GM19193 (cell line): ENCODE measurements around the gene TXNL4B.

Source experiments
- POLR2A ChIP-seq: IDR thresholded peaks from 4 replicates; pipeline ENCODE4 v1.6.1; 2011; ENCODE audit not compliant: insufficient read depth, insufficient read length; ENCODE audit errors: extremely low read depth

Gene TXNL4B

DNA sequence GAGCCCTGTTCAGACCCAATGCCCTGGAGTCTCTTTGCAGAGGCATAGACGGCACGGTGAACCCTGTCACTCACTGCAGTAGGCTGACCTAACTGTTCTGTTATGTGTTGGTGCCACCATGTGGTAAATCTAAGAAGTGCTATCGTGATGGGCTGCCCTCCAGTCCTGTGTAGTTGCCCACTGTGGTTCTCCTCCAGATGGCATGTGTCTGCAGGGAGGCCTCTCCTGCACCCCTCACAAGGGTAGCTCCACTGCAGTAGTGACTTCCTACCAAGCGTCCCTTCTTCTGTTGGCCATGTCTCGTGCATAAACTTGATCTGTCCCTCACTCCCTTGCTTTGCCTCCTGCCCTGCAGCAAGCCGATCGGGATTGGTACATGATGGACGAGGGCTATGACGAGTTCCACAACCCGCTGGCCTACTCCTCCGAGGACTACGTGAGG is 6.0 kb upstream of the TXNL4B start:
- no peak for TF ChIP-seq POLR2A

DNA sequence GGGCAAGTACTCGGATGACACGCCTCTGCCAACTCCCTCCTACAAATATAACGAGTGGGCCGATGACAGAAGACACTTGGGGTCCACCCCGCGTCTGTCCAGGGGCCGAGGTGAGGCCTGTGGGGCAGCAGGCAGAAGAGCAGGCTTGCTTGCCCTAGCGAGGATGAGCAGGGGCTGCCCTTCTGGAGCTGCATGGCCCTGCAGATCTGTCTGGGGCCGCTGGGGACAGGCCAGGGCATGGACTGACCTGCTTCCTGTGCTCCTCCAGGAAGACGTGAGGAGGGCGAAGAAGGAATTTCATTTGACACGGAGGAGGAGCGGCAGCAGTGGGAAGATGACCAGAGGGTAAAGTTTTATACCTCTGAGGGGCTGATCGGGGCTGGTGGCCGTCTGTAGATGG is 5.5 kb upstream of the TXNL4B start:
- no peak for TF ChIP-seq POLR2A

DNA sequence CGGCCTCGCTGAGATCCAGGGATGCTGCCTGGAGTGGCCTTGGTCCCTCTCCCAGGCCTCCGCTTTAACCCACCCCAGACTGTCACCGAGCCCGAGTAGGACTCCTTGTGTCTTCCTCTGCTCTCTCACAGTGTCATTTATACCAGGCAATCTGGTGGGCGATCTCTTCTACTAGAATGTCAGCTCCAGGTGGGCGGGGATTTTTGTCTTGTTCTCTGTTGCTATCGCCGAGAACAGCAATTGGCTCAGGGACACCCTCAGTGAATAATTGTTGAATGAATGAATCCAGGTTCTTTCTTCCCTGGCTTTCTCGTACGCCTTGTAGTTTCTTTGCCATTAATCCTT is 818 bp upstream of the TXNL4B start:
- no peak for TF ChIP-seq POLR2A

DNA sequence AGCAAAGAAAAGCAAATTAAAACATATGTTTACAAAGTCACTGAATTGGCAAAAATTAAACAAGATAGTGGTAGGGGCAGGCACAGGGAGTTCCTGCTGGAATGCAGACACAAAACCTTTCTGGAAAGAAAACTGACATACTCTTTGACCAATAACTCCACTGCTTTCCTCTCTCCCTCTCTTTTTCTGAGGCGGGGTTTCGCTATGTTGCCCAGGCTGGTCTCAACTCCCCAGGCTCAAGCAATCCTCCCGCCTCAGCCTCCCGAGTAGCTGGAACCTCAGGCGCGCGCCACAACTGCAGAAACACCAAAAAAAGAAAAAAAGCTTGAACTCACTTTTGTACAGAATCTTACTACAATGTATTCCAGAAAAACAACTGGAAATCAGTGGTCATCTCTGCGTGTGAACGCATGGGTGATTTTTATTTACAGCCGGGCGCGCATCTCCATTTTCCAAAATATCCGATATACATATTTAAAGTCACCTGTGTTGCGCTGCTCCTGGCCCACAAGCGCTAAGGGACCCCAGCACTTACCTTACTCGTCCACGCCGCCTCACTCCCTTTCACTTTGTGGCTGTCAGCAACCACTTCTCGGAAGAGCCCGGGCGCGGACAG is 480 bp downstream of the TXNL4B start:
- TF ChIP-seq POLR2A = no peak

DNA sequence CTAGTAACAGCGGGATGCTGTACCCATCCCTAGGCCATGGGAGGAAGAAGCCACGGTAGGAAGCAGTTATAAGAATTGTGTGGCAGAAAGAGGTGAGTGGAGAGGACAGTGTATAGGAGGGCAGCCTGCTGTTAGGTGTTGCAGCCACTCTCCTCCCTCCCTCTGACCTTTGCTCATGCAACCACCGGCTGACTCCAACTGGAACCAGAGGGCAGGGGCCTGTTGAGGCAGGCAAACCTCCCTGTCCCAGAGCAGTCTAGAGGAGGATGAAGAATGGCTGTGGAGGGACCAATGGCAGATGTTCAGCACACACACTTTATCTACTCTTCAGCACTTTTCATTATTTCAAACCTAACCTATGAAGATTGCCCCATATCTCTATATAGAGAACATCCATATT is 2.2 kb downstream of the TXNL4B start:
- no peak for TF ChIP-seq POLR2A

DNA sequence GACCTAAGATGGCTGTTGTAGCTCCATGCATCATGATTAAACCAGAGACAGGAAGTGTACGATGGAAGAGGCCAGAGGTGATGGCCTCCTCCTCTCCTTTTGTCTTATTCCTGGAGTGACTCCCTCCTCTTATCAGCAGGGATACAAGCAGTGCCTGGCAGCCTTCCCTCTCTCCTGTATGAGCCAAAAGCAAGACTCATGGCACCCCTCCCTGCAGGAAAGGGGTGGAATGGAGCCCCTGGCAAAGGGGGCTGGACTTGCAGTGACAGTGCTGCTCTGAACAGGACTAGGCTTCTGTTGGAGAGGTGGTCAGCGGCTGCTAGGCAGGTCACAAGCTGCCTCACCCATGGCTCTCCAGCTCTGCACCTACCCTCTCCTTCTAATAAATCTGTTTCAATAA is 8.4 kb downstream of the TXNL4B start:
- TF ChIP-seq POLR2A = no peak

DNA sequence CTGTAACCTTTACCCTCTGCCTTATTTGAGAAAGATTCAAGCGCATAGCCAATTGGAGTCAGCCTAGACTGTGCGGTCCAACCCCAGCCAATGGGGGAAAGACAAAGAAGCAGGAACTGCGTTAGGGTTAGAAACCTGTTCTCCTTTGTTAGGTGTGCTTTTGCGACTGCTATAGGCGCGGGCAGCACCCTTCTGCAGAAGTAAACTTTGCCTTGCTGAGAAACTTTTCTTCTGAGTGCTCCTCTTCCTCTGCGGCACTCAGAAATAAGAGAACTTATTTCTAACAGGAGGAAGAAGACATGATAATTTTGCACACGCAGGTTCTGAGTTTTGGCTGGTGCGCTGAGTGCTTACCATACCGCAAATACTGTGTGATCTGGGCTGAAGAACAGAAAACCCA is 9.0 kb downstream of the TXNL4B start:
- TF ChIP-seq POLR2A = no peak

DNA sequence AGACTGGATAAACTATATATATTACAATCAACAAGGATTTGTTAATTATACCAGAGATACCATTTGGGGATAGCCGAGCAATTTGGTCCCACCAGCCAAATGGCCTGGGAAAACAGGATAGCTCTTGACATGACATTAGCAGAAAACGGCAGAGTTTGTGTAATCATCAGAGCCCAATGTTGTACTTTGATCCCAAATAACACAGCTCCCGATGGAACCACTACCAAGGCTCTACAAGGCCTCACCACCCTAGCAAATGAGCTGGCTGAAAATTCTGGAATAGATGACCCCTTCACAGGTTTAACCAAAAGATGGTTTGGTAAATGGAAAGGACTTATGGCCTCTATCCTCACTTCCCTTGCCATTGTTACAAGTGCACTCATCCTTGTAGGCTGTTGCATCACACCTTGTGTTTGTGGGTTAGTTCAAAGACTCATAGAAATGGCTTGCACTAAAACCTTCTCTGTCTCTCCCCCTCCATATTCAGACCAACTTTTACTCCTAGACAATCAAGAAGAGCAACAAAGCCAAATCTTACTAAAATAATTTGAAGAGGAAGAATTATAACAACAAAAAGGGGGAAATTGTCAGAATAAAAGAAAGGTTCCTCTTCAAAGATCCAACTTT is 9.5 kb downstream of the TXNL4B start:
- TF ChIP-seq POLR2A = no peak

DNA sequence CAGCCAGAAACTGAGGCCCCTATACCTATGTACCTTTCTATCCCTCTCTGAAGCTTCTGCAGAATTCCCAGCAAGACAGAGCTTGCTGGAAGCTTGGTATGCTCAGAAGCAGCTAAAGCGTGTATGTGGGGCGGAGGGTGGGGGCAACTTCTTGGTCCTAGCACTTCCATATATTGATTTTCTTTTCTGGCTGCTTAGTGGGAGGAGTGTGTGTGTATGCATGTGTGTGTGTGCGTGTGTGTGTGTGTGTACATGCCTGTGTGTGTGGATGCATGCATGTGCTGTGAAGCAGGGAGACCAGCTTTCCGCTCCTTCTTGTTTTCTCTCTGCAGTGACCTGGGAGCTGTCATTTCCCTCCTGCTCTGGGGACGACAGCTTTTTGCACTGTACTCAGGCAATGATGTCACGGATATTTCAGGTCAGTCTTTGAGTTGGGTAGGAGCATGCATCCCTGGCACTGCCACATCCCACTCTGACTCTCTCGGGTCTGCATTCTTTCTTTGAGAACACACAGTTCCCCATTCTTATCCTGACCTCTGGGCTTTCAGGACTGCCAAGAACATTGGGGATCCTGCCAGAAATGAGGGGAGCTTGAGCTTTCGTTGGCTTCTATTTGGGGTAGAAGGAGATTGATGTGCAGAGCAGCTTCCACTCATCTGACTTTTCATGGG is 19.7 kb downstream of the TXNL4B start:
- TF ChIP-seq POLR2A = no peak

DNA sequence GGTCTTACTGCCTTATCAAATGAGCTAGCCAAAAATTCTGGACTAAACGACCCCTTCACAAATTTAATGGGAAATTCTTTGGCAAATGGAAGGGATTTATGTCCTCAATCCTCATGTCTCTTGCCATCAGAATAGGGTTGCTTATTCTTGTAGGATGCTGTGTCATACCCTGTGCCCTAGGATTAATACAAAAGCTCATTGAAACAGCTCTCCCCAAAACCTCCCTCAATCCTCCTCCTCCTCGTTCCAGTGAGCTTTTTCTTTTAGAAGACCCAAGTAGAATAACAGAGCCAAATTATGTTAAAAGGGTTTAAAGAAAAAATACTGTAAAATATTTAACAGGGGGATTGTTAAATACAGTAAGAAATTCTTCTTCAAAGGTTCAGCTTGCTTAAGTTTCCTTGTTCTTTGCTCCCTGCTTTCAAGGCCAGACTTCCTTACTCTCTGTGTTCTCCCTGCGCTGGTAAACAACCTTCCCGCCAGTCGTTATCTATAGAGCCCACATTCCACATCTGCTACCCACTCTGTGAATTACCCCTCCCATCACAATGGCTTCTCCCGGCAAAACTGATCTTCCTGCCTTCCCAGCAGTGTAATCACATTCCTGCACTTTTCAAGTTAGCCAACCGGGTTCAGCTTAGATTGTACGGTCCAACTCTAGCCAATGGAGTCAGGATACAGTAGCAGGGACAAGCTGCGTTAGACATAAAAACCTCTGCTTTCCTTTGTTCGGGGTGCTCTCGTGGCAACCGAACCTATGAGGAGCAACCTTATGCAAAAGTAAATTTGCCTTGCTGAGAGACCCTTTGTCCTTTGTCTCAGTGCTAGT is 20.7 kb downstream of the TXNL4B start:
- no peak for TF ChIP-seq POLR2A

DNA sequence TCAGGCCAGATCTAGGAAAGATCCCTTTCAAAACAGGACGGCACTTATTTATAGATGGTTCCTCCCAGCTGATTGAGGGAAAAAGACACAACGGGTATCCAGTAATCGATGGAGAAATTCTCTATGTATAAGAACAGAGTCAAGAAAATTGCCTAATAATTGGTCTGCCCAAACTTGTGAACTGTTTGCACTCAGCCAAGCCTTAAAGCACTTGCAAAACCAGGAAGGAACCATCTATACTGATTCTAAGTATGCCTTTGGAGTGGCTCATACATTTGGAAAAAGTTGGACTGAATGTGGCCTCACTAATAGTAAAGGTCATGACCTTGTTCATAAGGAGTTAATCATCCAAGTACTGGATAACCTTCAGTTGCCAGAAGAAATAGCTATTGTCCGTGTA is 24.5 kb downstream of the TXNL4B start:
- TF ChIP-seq POLR2A = no peak

DNA sequence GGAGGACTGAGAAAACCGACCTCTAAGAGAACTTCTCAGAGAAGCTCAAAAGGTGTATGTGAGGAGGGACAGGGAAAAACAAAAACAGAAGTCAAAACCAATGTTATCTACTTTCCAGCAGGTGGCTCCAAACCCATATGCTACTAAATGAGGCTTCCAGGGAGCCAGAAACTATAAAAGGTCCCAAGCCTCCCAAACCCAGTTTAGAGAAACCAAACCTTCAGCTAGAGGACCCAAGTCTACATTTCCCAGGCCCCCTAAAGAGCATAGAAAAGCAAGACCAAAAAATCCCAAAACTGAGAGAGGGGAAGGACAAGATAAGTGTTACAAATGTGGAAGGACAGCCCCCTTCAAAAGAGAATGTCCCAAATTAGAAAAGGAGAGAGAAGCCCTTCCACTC is 26.7 kb downstream of the TXNL4B start:
- no peak for TF ChIP-seq POLR2A

DNA sequence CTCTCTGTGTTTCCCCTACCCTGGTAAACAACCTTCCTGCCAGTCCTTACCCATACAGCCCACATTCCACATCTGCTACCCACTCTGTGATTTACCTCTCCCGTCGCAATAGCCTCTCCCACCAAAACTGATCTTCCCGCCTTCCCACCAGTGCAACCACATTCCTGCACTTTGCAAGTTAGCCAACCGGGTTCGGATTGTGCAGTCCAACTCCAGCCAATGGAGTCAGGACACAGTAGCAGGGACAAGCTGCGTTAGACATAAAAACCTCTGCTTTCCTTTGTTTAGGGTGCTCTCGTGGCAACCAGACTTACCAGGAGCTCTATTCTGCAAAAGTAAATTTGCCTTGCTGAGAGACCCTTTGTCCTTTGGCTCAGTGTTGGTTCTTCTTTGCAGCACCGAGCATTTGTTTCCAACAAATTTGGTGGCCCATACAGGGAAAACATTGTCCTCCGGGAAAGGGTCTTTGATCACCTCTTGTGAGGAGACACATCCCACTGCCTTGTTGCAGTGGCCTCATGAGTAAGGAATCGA is 29.0 kb downstream of the TXNL4B start:
- no peak for TF ChIP-seq POLR2A

DNA sequence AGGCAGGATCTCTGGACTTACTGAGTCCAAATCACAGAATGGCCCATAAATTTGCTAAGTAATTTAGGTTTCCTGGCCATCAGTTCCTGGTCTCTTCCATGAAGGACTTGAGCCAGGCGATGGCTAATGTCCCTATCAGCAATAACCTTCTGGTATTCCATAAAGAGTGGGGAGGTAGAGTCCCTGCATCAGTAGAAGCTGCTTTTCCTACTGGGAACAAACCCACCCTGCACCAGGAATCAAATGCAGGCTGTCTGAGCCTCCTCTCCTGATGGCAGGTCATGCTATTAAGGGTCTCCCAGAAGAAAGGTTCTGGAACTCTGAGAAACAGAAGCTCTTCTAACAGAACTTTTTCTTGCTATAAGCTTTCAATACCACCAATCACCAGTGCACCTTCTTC is 31.9 kb downstream of the TXNL4B start:
- TF ChIP-seq POLR2A = no peak

DNA sequence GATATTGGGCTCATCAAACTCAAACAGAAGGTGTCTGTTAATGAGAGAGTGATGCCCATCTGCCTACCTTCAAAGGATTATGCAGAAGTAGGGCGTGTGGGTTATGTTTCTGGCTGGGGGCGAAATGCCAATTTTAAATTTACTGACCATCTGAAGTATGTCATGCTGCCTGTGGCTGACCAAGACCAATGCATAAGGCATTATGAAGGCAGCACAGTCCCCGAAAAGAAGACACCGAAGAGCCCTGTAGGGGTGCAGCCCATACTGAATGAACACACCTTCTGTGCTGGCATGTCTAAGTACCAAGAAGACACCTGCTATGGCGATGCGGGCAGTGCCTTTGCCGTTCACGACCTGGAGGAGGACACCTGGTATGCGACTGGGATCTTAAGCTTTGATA is 33.0 kb downstream of the TXNL4B start:
- TF ChIP-seq POLR2A = no peak
